GM12874 (cell line): ENCODE data around the gene UBE3B.

Experiments used
- CTCF ChIP-seq: IDR thresholded peaks from 2 replicates; pipeline ENCODE4 v1.5.1; 2011; ENCODE audit warnings: low read depth, mild to moderate bottlenecking, control low read depth, low read length, moderate library complexity; ENCODE audit not compliant: insufficient read depth

The UBE3B gene

GRCh38 chr12:109550281-109550680 is 72.8 kb downstream of the UBE3B start:
- TF ChIP-seq CTCF: no peak

- no peak for TF ChIP-seq CTCF
These were observed 73.7 kb downstream of the UBE3B start for GRCh38 chr12:109551108-109551507.

GRCh38 chr12:109552971-109553370 is 75.5 kb downstream of the UBE3B start:
- TF ChIP-seq CTCF: no peak

GRCh38 chr12:109553483-109553882 is 76.0 kb downstream of the UBE3B start:
- TF ChIP-seq CTCF: no peak

DNA sequence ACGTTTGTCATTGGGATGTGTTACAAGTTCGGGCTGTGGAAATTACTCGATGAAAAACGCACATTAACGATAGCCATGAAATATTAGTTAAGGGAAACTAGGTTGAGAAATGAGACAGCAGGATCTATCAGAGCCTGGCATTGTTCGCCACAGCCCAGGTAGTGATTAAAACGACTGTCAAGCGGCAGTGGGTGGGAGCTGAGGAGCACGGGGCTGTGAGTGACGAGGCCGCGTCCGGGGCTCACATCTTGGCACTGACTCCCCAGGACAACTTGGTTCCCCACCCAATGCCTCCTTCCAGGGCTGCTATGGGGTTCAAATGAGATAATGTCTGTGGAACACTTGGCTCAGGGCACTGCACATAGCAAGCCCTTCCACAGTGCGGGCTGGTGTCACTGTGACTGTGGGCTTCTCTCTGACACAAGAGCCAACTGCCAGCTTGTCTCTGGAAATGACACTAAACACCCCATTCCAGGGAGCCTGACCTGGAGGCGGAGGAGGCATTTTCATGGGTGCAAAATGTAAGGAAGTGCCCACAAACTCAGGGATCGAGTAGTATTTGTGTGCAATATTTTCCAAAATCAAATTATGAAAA is 76.6 kb downstream of the UBE3B start:
- no peak for TF ChIP-seq CTCF

DNA sequence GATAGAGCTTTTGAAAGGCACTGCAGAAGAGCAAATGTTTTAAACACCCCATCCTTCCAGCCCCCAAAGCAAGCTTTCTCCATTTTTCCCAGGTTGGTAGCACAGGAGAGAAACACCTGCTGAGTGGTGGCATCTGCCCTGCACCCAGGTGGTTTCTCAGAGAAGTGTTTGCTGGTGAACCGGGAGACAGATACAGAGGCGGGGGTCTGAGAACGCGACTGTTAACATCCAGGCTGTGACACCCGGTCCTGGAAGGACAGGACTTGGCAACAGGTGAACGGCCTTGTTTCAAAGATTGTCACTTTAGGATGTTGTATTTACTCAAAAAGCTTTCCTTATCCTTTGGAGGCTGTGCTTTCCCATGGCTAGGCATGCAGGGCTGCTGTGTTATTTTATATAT is 77.3 kb downstream of the UBE3B start:
- TF ChIP-seq CTCF: no peak

DNA sequence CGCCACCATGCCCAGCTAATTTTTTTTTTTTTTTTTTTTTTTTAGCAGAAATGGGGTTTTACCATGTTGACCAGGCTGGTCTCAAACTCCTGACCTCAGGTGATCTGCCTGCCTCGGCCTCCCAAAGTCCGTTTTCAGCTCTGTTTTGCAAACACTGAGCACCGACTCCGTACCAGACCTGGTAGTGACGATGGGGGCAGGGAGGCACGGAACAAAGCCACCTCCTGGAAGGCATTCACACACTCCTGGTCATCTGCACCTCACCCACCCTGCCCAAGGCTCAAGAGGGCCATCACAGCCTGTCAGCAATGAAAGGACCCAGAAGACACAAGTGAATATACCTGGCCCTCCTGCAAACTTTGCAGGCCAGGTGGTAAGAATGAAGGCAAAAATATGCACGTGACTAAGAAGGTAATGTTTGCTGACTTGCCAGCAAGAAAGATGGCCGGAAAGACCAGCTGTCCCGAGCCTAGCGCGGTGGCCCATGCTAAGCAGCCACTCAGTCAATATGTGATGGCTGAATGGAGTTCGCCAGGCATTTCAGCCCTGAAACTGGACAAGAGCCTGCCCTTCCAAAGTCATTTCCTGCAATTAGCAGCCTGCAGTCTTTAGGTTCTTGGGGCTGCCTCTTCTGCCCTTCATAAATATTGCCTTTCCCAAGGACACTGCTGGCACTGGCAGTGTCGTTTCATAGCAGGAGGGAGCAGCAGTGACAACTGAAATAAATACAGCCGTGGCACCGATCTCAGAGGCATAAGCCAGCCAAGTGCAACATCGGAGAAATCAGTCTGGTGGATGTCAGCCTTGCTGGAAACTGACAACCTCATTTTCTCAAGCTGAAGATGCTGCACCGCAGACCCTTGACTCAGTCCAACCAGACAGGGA is 78.2 kb downstream of the UBE3B start:
- TF ChIP-seq CTCF: no peak
